Thoracic aorta (tissue), 2 donors: ENCODE measurements around the gene PDHA1. TPM values are rescaled to one million over a fixed set of nuclear protein-coding genes. Genes with fewer than 3 reads are reported as not detected.

ENCODE experiments used
- ATAC-seq: fragments of 150-250 bp; one replicate; pipeline ENCODE4 v1.8.0; 2017; ENCODE audit warnings: low read depth; ENCODE audit not compliant: insufficient number of reproducible peaks, low FRiP score
- DNase-seq: peaks from one replicate; pipeline ENCODE4 v3.0.0-alpha.2; 2020; ENCODE audit warnings: low spot score
- H3K27ac ChIP-seq, 2 donors: fragments of 200-600 bp; sonication (generic); 1 replicate in 1 of 2; 2 replicates in 1 of 2; pipeline ENCODE4 v1.5.1; 2016; ENCODE audit warnings: mild to moderate bottlenecking in 2 of 2, moderate library complexity in 2 of 2
- H3K27me3 ChIP-seq: fragments of 200-600 bp; sonication (generic); replicated peaks from 2 replicates; pipeline ENCODE4 v1.6.0; 2016; ENCODE audit warnings: mild to moderate bottlenecking; ENCODE audit not compliant: insufficient read depth
- H3K36me3 ChIP-seq: fragments of 200-600 bp; sonication (generic); one replicate; pipeline ENCODE4 v1.5.1; 2016
- H3K4me1 ChIP-seq, 2 donors: fragments of 200-600 bp; sonication (generic); 1 replicate in 1 of 2; 2 replicates in 1 of 2; pipeline versions ENCODE4 v1.5.1 to v1.6.0; 2016; ENCODE audit warnings: low read depth in 2 of 2, mild to moderate bottlenecking in 1 of 2; ENCODE audit not compliant: control insufficient read depth in 1 of 2
- H3K4me3 ChIP-seq: fragments of 200-600 bp; sonication (generic); 2 replicates; pipeline ENCODE4 v1.5.1; 2016; ENCODE audit warnings: mild to moderate bottlenecking
- H3K9me3 ChIP-seq: fragments of 200-600 bp; sonication (generic); 2 replicates; pipeline ENCODE4 v1.5.1; 2016
- total RNA-seq, 2 donors: library from RNA; depleted of rRNA; stranded (reverse); fragments of >200 nt; gene quantifications; one replicate each; pipeline versions ENCODE4 v1.1.0 to v1.2.3, GENCODE V29; 2016
- TF ChIP-seq, protein P1 (sequence below): fragments of 200-600 bp; sonication (generic); IDR thresholded peaks from one replicate; pipeline ENCODE4 v1.5.1; 2019; ENCODE audit warnings: antibody characterized with exemption

PDHA1 gene
- total RNA-seq, 2 donors from 2014 or later: 47.8 to 102 TPM

DNA sequence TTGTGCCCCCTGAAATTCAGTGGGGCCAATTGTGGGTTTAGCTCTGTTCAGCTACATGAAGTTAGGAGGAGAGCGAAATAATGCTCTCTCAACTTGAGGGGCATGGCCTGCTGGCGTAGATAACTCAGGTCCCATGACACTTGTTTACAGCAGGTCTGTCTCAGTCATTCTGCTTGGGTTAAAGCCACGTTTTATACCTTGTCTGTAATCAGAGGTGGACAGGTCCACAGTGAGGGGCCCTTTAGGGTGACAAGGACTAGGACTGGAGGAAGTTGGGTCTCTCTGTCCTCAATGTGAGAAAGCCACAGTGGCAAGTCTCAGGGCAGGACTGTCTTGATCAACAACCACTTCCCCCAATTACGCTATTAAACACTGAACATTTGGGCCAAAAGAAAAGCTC lies 49.0 kb downstream of the PDHA1 start:
- Histone ChIP-seq H3K4me1 (no peaks in the 10 kb centered on the region), H3K36me3 (no peaks in the 10 kb centered on the region), H3K4me3 (no peak overlapping the region), H3K27me3 (no peaks in the 10 kb centered on the region), H3K27ac (no peak overlapping the region), H3K9me3 (no peaks in the 10 kb centered on the region)
- TF ChIP-seq, protein P1, sequence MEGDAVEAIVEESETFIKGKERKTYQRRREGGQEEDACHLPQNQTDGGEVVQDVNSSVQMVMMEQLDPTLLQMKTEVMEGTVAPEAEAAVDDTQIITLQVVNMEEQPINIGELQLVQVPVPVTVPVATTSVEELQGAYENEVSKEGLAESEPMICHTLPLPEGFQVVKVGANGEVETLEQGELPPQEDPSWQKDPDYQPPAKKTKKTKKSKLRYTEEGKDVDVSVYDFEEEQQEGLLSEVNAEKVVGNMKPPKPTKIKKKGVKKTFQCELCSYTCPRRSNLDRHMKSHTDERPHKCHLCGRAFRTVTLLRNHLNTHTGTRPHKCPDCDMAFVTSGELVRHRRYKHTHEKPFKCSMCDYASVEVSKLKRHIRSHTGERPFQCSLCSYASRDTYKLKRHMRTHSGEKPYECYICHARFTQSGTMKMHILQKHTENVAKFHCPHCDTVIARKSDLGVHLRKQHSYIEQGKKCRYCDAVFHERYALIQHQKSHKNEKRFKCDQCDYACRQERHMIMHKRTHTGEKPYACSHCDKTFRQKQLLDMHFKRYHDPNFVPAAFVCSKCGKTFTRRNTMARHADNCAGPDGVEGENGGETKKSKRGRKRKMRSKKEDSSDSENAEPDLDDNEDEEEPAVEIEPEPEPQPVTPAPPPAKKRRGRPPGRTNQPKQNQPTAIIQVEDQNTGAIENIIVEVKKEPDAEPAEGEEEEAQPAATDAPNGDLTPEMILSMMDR: no peak
- ATAC-seq (no peak), DNase-seq (no peak)

DNA sequence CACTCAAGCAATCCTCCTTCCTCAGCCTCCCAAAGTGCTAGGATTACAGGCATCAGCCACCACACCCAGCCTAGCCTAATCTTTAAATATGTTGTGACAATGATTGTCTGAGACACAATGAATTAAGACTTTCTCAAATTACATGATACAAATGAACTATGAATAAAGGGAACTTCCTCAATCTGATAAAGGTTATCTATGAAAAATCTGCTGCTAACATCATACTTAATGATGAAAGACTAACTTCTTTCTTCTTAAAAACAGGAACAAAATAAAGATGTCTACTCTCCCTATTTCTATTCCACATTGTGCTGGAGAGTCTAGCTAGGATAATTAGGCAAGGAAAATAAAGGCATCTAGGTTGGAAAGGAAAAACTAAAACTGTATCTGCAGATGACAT lies 60.0 kb downstream of the PDHA1 start:
- DNase-seq (no peak), ATAC-seq (no peak)
- Histone ChIP-seq H3K36me3 (no peaks in the 10 kb centered on the region), H3K27ac (no peak overlapping the region), H3K27me3 (no peaks in the 10 kb centered on the region), H3K4me1 (no peaks in the 10 kb centered on the region), H3K9me3 (no peaks in the 10 kb centered on the region), H3K4me3 (no peak overlapping the region)
- TF ChIP-seq, protein P1: no peak

DNA sequence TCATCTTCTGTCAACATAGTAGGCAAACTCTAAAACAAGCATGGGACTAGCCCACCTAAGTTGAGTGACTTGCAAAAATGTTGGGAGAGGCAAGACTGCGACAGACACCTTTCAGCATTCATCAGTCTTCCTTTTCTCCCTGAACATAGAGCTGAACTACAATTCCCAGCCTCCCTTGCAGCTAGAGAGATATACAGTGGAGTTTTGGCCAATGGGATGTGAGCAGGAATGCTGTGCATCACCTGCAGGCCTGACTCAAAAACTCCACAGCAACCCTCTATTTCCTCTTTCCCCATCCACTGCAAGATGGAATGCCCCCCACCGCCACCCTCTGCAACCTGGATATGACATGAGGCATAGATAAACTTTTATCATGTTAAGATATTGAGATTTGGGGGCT lies 66.5 kb downstream of the PDHA1 start:
- ATAC-seq (no peak), DNase-seq (no peak)
- Histone ChIP-seq H3K27ac (no peak overlapping the region), H3K27me3 (no peaks in the 10 kb centered on the region), H3K4me1 (no peaks in the 10 kb centered on the region), H3K4me3 (no peak overlapping the region), H3K9me3 (no peaks in the 10 kb centered on the region), H3K36me3 (no peaks in the 10 kb centered on the region)
- TF ChIP-seq, protein P1: no peak

Other genes starting within 250 kb of the PDHA1 start
- gene ADGRG2, start 221.5 kb upstream of the PDHA1 start, total RNA-seq: 1 to 10 TPM; 1.9 to 3.7 TPM
- under 1 TPM in 1 of 2 donors, not detected in 1; 0.56 TPM for gene MAP3K15, start 171.6 kb downstream of the PDHA1 start, total RNA-seq